Neuronal stem cell (in vitro differentiated cells): ENCODE results near the gene C3.
A peak's percentile ranks its signal among the peaks of the same experiment; 100 is the strongest.

Experiments used
- DNase-seq: peaks from one replicate; pipeline ENCODE4 v3.0.0-alpha.2; 2013; ENCODE audit warnings: low spot score
- H2AFZ ChIP-seq: one replicate; pipeline ENCODE4 v1.6.1; 2013; ENCODE audit warnings: mild to moderate bottlenecking, low read length, inconsistent platforms
- H2AK5ac ChIP-seq: 2 replicates; pipeline ENCODE4 v1.6.1; 2013; ENCODE audit warnings: low read depth, mild to moderate bottlenecking, inconsistent platforms, low read length, moderate library complexity, mixed read lengths
- H2BK120ac ChIP-seq: 2 replicates; pipeline ENCODE4 v1.6.1; 2013; ENCODE audit warnings: low read depth, mild to moderate bottlenecking, inconsistent platforms, low read length, moderate library complexity, mixed read lengths
- H2BK12ac ChIP-seq: one replicate; pipeline ENCODE4 v1.6.1; 2013; ENCODE audit warnings: low read length, inconsistent platforms
- H2BK15ac ChIP-seq: 2 replicates; pipeline ENCODE4 v1.6.1; 2013; ENCODE audit warnings: mild to moderate bottlenecking, low read length, inconsistent platforms, mixed read lengths
- H2BK5ac ChIP-seq: one replicate; pipeline ENCODE4 v1.6.1; 2013; ENCODE audit warnings: inconsistent platforms, mild to moderate bottlenecking, low read length, moderate library complexity
- H3K14ac ChIP-seq: one replicate; pipeline ENCODE4 v1.6.1; 2013; ENCODE audit warnings: low read length, inconsistent platforms
- H3K18ac ChIP-seq: 2 replicates; pipeline ENCODE4 v1.6.1; 2013; ENCODE audit warnings: low read length, inconsistent platforms
- H3K23ac ChIP-seq: 2 replicates; pipeline ENCODE4 v1.6.1; 2013; ENCODE audit warnings: low read depth, mild to moderate bottlenecking, mixed read lengths, low read length, inconsistent platforms; ENCODE audit not compliant: poor library complexity
- H3K27ac ChIP-seq: replicated peaks from 3 replicates; pipeline ENCODE4 v1.5.1; 2013; ENCODE audit warnings: low read length, inconsistent platforms
- H3K27me3 ChIP-seq, 3 experiments: 2 replicates each; pipeline ENCODE4 v1.6.1; 2013; ENCODE audit warnings: low read length in 3 of 3, mild to moderate bottlenecking in 2 of 3, inconsistent platforms in 1 of 3, low read depth in 1 of 3, mixed read lengths in 1 of 3, moderate library complexity in 1 of 3; ENCODE audit not compliant: control insufficient read depth in 3 of 3, insufficient read depth in 3 of 3
- H3K36me3 ChIP-seq, 2 donors: replicated peaks in 1 of 2; 2 replicates each; pipeline ENCODE4 v1.6.1; 2013; ENCODE audit warnings: low read length in 2 of 2; ENCODE audit not compliant: control insufficient read depth in 2 of 2, insufficient read depth in 2 of 2
- H3K4ac ChIP-seq: 2 replicates; pipeline ENCODE4 v1.6.1; 2013; ENCODE audit warnings: inconsistent platforms, mild to moderate bottlenecking, low read length, moderate library complexity
- H3K4me1 ChIP-seq, 2 donors: 1 replicate in 1 of 2; 2 replicates in 1 of 2; pipeline ENCODE4 v1.6.1; 2013; ENCODE audit warnings: low read length in 2 of 2, low read depth in 1 of 2; ENCODE audit not compliant: control insufficient read depth in 2 of 2, insufficient read depth in 1 of 2
- H3K4me2 ChIP-seq: one replicate; pipeline ENCODE4 v1.6.1; 2013; ENCODE audit warnings: mild to moderate bottlenecking, low read length, inconsistent platforms; ENCODE audit not compliant: insufficient read depth, poor library complexity, severe bottlenecking
- H3K4me3 ChIP-seq, 2 donors: 2 replicates each; pipeline ENCODE4 v1.5.1; 2013; ENCODE audit warnings: low read length in 2 of 2, mild to moderate bottlenecking in 2 of 2, inconsistent platforms in 1 of 2, moderate library complexity in 1 of 2
- H3K79me1 ChIP-seq: one replicate; pipeline ENCODE4 v1.6.1; 2013; ENCODE audit warnings: low read depth, mild to moderate bottlenecking, inconsistent platforms, low read length, moderate library complexity
- H3K9ac ChIP-seq: one replicate; pipeline ENCODE4 v1.6.1; 2013; ENCODE audit warnings: mild to moderate bottlenecking, low read depth, low read length, inconsistent platforms; ENCODE audit not compliant: poor library complexity
- H3K9me3 ChIP-seq, 2 donors: replicated peaks in 1 of 2; 2 replicates each; pipeline versions ENCODE3 to v1.6.1; 2013; ENCODE audit warnings: low read length in 2 of 2, mild to moderate bottlenecking in 2 of 2, inconsistent platforms in 1 of 2, low read depth in 1 of 2, mixed read lengths in 1 of 2, moderate library complexity in 1 of 2; ENCODE audit not compliant: control insufficient read depth in 2 of 2, insufficient read depth in 1 of 2
- H4K8ac ChIP-seq: one replicate; pipeline ENCODE4 v1.6.1; 2013; ENCODE audit warnings: low read depth, mild to moderate bottlenecking, inconsistent platforms, low read length, moderate library complexity
- H4K91ac ChIP-seq: one replicate; pipeline ENCODE4 v1.6.1; 2013; ENCODE audit warnings: low read length, low read depth, mild to moderate bottlenecking, inconsistent platforms; ENCODE audit not compliant: poor library complexity
- WGBS, 2 donors: extraction: QIAGEN DNeasy Blood & Tissue Kit; methylation state at CpG; one replicate each; pipeline ENCODE4 v1.1.7; 2013; ENCODE audit warnings: missing lambda C conversion rate in 2 of 2, mixed read lengths in 1 of 2; ENCODE audit not compliant: insufficient read length in 2 of 2, insufficient replicate concordance in 1 of 2; ENCODE audit errors: extremely low coverage in 2 of 2; 5-methylcytosine and 5-hydroxymethylcytosine counted together

The C3 gene

DNA sequence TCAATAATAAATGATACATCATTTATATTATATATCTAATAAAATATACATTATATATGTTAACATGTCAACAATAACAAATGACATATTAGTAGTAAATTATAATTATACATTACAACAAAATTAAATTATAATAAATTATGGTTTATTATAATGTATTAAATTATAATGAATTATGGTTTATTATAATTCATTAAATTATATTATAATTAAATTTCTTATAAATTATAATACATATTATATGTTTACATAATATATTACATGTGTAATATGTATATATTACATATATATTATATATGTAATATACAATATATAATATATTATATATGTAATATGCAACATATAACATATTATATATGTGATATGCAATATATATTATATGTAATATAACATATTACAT lies 20.5 kb downstream of the C3 start:
- H3K27me3 ChIP-seq: no peaks in the 10 kb centered on the region

DNA sequence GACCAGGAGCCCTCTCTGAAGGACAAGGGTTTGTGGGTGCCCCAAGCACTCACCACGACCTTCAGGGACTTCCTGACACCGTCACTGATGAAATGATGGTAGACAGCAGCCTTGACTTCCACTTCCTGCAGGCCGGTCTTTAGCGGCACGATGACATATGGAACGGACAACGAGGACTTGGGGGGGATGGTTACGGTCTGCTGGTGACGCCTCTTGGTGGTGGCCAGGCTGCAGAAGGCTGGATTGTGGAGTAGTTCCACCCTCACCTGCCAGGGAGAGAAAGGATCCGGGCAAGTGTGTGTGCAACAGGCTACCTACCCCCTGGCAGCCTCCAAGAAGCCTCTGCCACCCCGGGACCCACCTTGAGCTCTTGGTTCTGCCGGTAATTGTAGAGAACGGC lies 23.2 kb downstream of the C3 start:
- no peak overlapping the region for H4K91ac ChIP-seq
- WGBS, 2 donors: no CpG with 5 or more reads among the region's 13 CpGs
- H2AFZ ChIP-seq: no peak overlapping the region
- H3K4me3 ChIP-seq: no peak overlapping the region
- peak overlapping the region; percentile 34 for H3K23ac ChIP-seq
- H3K18ac ChIP-seq: no peak overlapping the region
- H3K27me3 ChIP-seq: no peaks in the 10 kb centered on the region
- H2BK12ac ChIP-seq: no peak overlapping the region
- no peak overlapping the region for H2BK5ac ChIP-seq
- H2BK15ac ChIP-seq: no peak overlapping the region
- no peak for DNase-seq
- H3K27ac ChIP-seq: no peak overlapping the region
- H3K4me1 ChIP-seq: no peaks in the 10 kb centered on the region
- no peak overlapping the region for H3K9ac ChIP-seq
- no peaks in the 10 kb centered on the region for H3K36me3 ChIP-seq
- no peaks in the 10 kb centered on the region for H3K79me1 ChIP-seq
- no peak overlapping the region for H4K8ac ChIP-seq
- H3K4me2 ChIP-seq: no peak overlapping the region
- H3K9me3 ChIP-seq: no peaks in the 10 kb centered on the region
- H2BK120ac ChIP-seq: no peak overlapping the region
- H3K14ac ChIP-seq: no peak overlapping the region
- H3K4ac ChIP-seq: no peak overlapping the region
- H2AK5ac ChIP-seq: peak overlapping the region; percentile 15

More for the DNA sequence above, 20.5 kb downstream of the C3 start:
- H3K79me1 ChIP-seq: no peaks in the 10 kb centered on the region
- H2BK5ac ChIP-seq: no peak overlapping the region
- DNase-seq: no peak
- no peak overlapping the region for H2BK15ac ChIP-seq
- H2BK120ac ChIP-seq: no peak overlapping the region
- no peak overlapping the region for H2AK5ac ChIP-seq
- H2BK12ac ChIP-seq: no peak overlapping the region
- no peak overlapping the region for H3K4me3 ChIP-seq
- no peak overlapping the region for H3K18ac ChIP-seq
- no peak overlapping the region for H3K4ac ChIP-seq
- no peak overlapping the region for H4K8ac ChIP-seq
- no peak overlapping the region for H4K91ac ChIP-seq
- no peak overlapping the region for H3K4me2 ChIP-seq
- no peaks in the 10 kb centered on the region for H3K9me3 ChIP-seq
- H2AFZ ChIP-seq: no peak overlapping the region
- no peaks in the 10 kb centered on the region for H3K36me3 ChIP-seq
- H3K4me1 ChIP-seq: no peaks in the 10 kb centered on the region
- H3K9ac ChIP-seq: no peak overlapping the region
- H3K14ac ChIP-seq: no peak overlapping the region
- no peak overlapping the region for H3K27ac ChIP-seq
- H3K23ac ChIP-seq: no peak overlapping the region

DNA sequence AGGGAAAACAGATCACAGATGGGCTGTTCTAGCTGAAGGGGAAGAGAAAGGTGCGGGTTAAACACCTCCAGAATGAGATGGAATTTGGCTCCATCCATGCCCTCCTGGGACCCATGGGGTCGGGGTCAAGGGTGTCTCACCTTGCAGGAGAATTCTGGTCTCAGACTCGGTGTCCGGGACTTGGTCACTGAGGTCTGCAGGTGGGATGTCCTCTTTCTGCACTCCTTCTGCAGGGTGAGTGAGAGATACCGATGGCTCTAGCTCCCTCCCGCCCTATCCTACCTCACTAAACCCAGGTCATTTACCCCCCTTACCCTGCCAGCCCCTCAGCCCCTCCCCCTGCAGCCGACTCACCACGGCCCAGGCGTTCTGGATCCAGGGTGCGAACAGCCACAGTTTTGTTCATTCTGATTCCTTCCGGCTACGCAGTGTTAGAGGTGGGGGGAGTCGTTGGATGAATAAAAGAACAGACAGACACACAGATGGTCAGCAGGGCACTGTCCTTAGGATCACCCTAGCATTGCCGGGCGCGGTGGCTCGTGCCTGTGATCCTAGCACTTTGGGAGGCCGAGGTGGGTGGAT lies 24.1 kb downstream of the C3 start:
- H2AK5ac ChIP-seq: no peak overlapping the region
- no peak overlapping the region for H4K91ac ChIP-seq
- WGBS, 2 donors: no CpG with 5 or more reads among the region's 18 CpGs
- peak overlapping the region; percentile 55 for H3K23ac ChIP-seq
- no peak overlapping the region for H4K8ac ChIP-seq
- H3K4me3 ChIP-seq: no peak overlapping the region
- H3K4me2 ChIP-seq: no peak overlapping the region
- no peak overlapping the region for H2AFZ ChIP-seq
- no peaks in the 10 kb centered on the region for H3K36me3 ChIP-seq
- H3K18ac ChIP-seq: peak overlapping the region; percentile 28
- H3K27me3 ChIP-seq: no peaks in the 10 kb centered on the region
- no peak overlapping the region for H3K4ac ChIP-seq
- peak overlapping the region; percentile 82 for H3K14ac ChIP-seq
- H2BK12ac ChIP-seq: no peak overlapping the region
- H2BK5ac ChIP-seq: no peak overlapping the region
- no peak for DNase-seq
- no peak overlapping the region for H2BK120ac ChIP-seq
- H3K9me3 ChIP-seq: no peaks in the 10 kb centered on the region
- no peaks in the 10 kb centered on the region for H3K4me1 ChIP-seq
- no peak overlapping the region for H3K27ac ChIP-seq
- no peaks in the 10 kb centered on the region for H3K79me1 ChIP-seq
- no peak overlapping the region for H2BK15ac ChIP-seq
- H3K9ac ChIP-seq: no peak overlapping the region

DNA sequence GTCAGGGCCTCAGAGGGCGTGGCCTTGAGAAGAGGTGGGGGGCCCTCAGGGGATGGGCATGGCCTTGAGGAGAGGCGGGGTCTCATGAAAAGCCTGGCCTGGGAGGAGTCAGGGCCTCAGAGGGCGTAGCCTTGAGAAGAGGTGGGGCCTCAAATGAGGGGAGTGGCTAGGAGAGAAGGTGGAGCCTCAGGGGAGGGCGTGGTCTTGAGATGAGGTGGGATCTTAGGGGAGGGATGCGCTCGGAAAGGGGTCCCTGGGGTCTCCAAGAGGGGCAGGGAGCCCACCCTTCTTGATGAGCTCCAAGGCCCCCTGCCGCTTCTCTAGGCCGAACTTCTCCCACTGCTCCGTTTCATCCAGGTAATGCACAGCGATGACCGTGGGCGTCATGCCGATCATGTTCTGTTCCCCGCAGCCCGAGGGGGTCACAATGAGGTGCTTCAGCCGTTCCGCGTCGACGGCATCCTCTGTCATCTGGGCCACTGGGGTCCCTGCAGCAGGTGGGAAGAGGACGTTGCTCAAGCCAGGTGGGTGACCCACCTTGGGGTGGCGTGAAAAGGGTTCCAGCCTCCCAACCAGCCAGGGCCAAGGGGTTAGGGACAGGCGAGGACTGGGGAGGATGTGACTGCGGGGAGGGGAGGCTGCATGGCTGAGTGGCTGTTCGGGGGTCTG lies 26.2 kb downstream of the C3 start:
- Histone ChIP-seq H4K8ac (no peak overlapping the region), H2BK5ac (no peak overlapping the region), H3K4me1 (no peaks in the 10 kb centered on the region), H2AFZ (no peak overlapping the region), H2BK15ac (no peak overlapping the region), H2AK5ac (peak overlapping the region; percentile 60), H3K14ac (no peak overlapping the region), H4K91ac (no peak overlapping the region), H2BK120ac (no peak overlapping the region), H3K9me3 (no peaks in the 10 kb centered on the region), H3K4me3 (no peak overlapping the region), H3K18ac (no peak overlapping the region), H3K4me2 (no peak overlapping the region), H3K23ac (no peak overlapping the region), H3K27ac (no peak overlapping the region), H3K36me3 (no peaks in the 10 kb centered on the region), H3K79me1 (no peaks in the 10 kb centered on the region), H3K4ac (no peak overlapping the region), H3K27me3 (no peaks in the 10 kb centered on the region), H3K9ac (no peak overlapping the region), H2BK12ac (no peak overlapping the region)
- DNase-seq: no peak
- WGBS, 2 donors: no CpG with 5 or more reads among the region's 25 CpGs
